ENCODE data around the gene SLC22A16.
"Not testable (repeated sequence)": the region's sequence is repeated elsewhere in the genome, so short reads cannot be mapped to it uniquely, and the experiment has no call there.

The SLC22A16 gene

GRCh38 chr6:110476046-110476849 is at the start of gene SLC22A16:
Gene SLC22A16, minus strand, starts transcription at chr6:110476613. Its CDS starts 39 bp downstream, at chr6:110476574.
- no peak for FAIRE-seq

GRCh38 chr6:110525001-110525400 is 48.6 kb upstream of the SLC22A16 start:
- FAIRE-seq, result no peak

- no peak for FAIRE-seq
Measured at GRCh38 chr6:110524305-110524704, 47.9 kb upstream of the SLC22A16 start.

GRCh38 chr6:110523451-110524021 is 47.1 kb upstream of the SLC22A16 start:
- FAIRE-seq, result no peak

- no peak for FAIRE-seq
Measured at GRCh38 chr6:110522427-110522826, 46.0 kb upstream of the SLC22A16 start.

GRCh38 chr6:110520992-110521543 is 44.7 kb upstream of the SLC22A16 start:
- FAIRE-seq, result no peak

- no peak for FAIRE-seq
Measured at GRCh38 chr6:110520209-110520965, 44.0 kb upstream of the SLC22A16 start.

GRCh38 chr6:110517601-110518281 is 41.3 kb upstream of the SLC22A16 start:
- FAIRE-seq, result no peak

GRCh38 chr6:110517034-110517433 is 40.6 kb upstream of the SLC22A16 start:
- FAIRE-seq, result no peak

GRCh38 chr6:110514818-110515217 is 38.4 kb upstream of the SLC22A16 start:
- no peak for FAIRE-seq

GRCh38 chr6:110512991-110513390 is 36.6 kb upstream of the SLC22A16 start:
- no peak for FAIRE-seq

- FAIRE-seq, result not testable (repeated sequence)
Measured at GRCh38 chr6:110512549-110512948, 36.1 kb upstream of the SLC22A16 start.

- no peak for FAIRE-seq
Measured at GRCh38 chr6:110511401-110511800, 35.0 kb upstream of the SLC22A16 start.

- FAIRE-seq, result no peak
Measured at GRCh38 chr6:110509617-110510241, 33.3 kb upstream of the SLC22A16 start.

- not testable (repeated sequence) for FAIRE-seq
Measured at GRCh38 chr6:110504891-110505290, 28.5 kb upstream of the SLC22A16 start.

- no peak for FAIRE-seq
Measured at GRCh38 chr6:110495949-110496348, 19.5 kb upstream of the SLC22A16 start.

GRCh38 chr6:110493253-110493800 is 16.9 kb upstream of the SLC22A16 start:
- FAIRE-seq, result no peak

GRCh38 chr6:110492584-110492983 is 16.2 kb upstream of the SLC22A16 start:
- no peak for FAIRE-seq

- no peak for FAIRE-seq
Measured at GRCh38 chr6:110491644-110492317, 15.4 kb upstream of the SLC22A16 start.

- FAIRE-seq, result no peak
Measured at GRCh38 chr6:110491299-110491643, 14.9 kb upstream of the SLC22A16 start.

GRCh38 chr6:110490110-110490509 is 13.7 kb upstream of the SLC22A16 start:
- FAIRE-seq, result no peak

Measured in A204.1 (cell line).